PC-3 (cell line): Measurements from ENCODE around the gene TTC34. TPM values are rescaled to one million over a fixed set of nuclear protein-coding genes. Genes with fewer than 3 reads are reported as not detected.

Experiments used
- ATAC-seq: fragments of 200-7000 bp; cut with Tn5 transposase; 2 replicates; pipeline ENCODE4 v1.9.1; 2020; ENCODE audit warnings: mild to moderate bottlenecking, moderate library complexity
- BruUV-seq: library from RNA; stranded (reverse); fragments of 400-500 nt; replicated peaks from 2 replicates; lab custom pipeline; 2021; lab: Mats Ljungman, UMichigan
- CTCF ChIA-PET: fragments of 300-600 bp; sonication (Branson Sonifier 250); formaldehyde crosslinking; loops from one replicate; lab custom pipeline; 2022; ENCODE audit warnings: antibody characterized with exemption; lab: Charles Lee
- POLR2A ChIA-PET: fragments of 300-600 bp; sonication (Branson Sonifier 250); formaldehyde crosslinking; loops from one replicate; lab custom pipeline; 2022; ENCODE audit warnings: antibody characterized with exemption; ENCODE audit not compliant: unreplicated experiment; lab: Charles Lee
- DNase-seq: peaks from one replicate; pipeline ENCODE4 v3.0.0-alpha.2; 2015
- H2AFZ ChIP-seq: fragments of 300-600 bp; sonication (generic); 2 replicates; pipeline ENCODE4 v1.6.0; 2016; ENCODE audit warnings: antibody characterized with exemption, low read length
- H3F3A ChIP-seq: fragments of 300-600 bp; sonication (generic); one replicate; pipeline ENCODE4 v1.6.0; 2017; ENCODE audit warnings: antibody characterized with exemption, low read length, control low read depth, mild to moderate bottlenecking; ENCODE audit not compliant: unreplicated experiment
- H3K27ac ChIP-seq: fragments of 300-600 bp; sonication (generic); 2 replicates; pipeline ENCODE4 v1.5.1; 2016; ENCODE audit warnings: mild to moderate bottlenecking, low read length
- H3K27me3 ChIP-seq: fragments of 300-600 bp; sonication (generic); 2 replicates; pipeline ENCODE4 v1.6.1; 2016; ENCODE audit warnings: low read length, mixed read lengths
- H3K36me3 ChIP-seq: fragments of 300-600 bp; sonication (generic); 2 replicates; pipeline ENCODE4 v1.6.1; 2016; ENCODE audit warnings: low read depth, mixed run types, low read length, mixed read lengths
- H3K4me1 ChIP-seq: fragments of 300-600 bp; sonication (generic); 2 replicates; pipeline ENCODE4 v1.5.1; 2016; ENCODE audit warnings: low read length; ENCODE audit not compliant: insufficient read depth
- H3K4me2 ChIP-seq: fragments of 300-600 bp; sonication (generic); 2 replicates; pipeline ENCODE4 v1.6.0; 2016; ENCODE audit warnings: low read length
- H3K4me3 ChIP-seq: fragments of 300-600 bp; sonication (generic); 2 replicates; pipeline ENCODE4 v1.5.1; 2016; ENCODE audit warnings: mild to moderate bottlenecking, low read length, mixed read lengths
- H3K79me2 ChIP-seq: fragments of 300-600 bp; sonication (generic); 2 replicates; pipeline ENCODE4 v1.6.1; 2017; ENCODE audit warnings: low read length, mixed read lengths
- H3K9ac ChIP-seq: fragments of 300-600 bp; sonication (generic); 2 replicates; pipeline ENCODE4 v1.6.0; 2016; ENCODE audit warnings: mild to moderate bottlenecking, low read length
- H3K9me2 ChIP-seq: fragments of 300-600 bp; sonication (generic); replicated peaks from 2 replicates; pipeline ENCODE4 v1.6.1; 2016; ENCODE audit warnings: mixed run types, low read length, mixed read lengths
- H3K9me3 ChIP-seq: fragments of 300-600 bp; sonication (generic); 2 replicates; pipeline ENCODE4 v1.6.1; 2016; ENCODE audit warnings: low read length, mixed read lengths
- H4K20me1 ChIP-seq: fragments of 300-600 bp; sonication (generic); 2 replicates; pipeline ENCODE4 v1.6.1; 2016; ENCODE audit warnings: low read length, mixed read lengths
- CTCF ChIP-seq: fragments of 300-600 bp; sonication (generic); conservative IDR thresholded peaks from 2 replicates; pipeline ENCODE4 v1.5.1; 2017; ENCODE audit warnings: antibody characterized with exemption, low read depth, mild to moderate bottlenecking, low read length
- EZH2 ChIP-seq: fragments of 300-600 bp; sonication (generic); IDR thresholded peaks from one replicate; pipeline ENCODE4 v1.6.1; 2017; ENCODE audit warnings: antibody characterized with exemption, mild to moderate bottlenecking, low read length; ENCODE audit not compliant: unreplicated experiment
- EZH2phosphoT487 ChIP-seq: fragments of 300-600 bp; sonication (generic); IDR thresholded peaks from 2 replicates; pipeline ENCODE4 v1.6.1; 2018; ENCODE audit warnings: mild to moderate bottlenecking, antibody characterized with exemption, low read length, borderline replicate concordance
- intact Hi-C: fragments of 100-400 bp; cut with micrococcal nuclease; formaldehyde crosslinking; loops from 2 replicates; pipeline ENCODE4 v1.9.0; 2023
- total RNA-seq: library from RNA; depleted of rRNA; stranded (reverse); fragments of >200 nt; gene quantifications from 2 replicates; pipeline ENCODE4 v1.2.3, GENCODE V29; 2014

TTC34 gene
- total RNA-seq, 1 experiment from 2014 or later, result 0.11 TPM

GRCh38 chr1:2598329-2598931 is 203.1 kb downstream of the TTC34 start:
- Histone ChIP-seq H3K9me3 (peaks cover 6% of the 10 kb centered on the region; the same call in 1 of the 2 replicates), H4K20me1 (no peaks in the 10 kb centered on the region), H3K27me3 (peaks cover 3% of the 10 kb centered on the region; the same call in 1 of the 2 replicates), H3K36me3 (no peaks in the 10 kb centered on the region), H3F3A (no peaks in the 10 kb centered on the region), H3K4me2 (no peak overlapping the region), H3K27ac (no peak overlapping the region), H3K4me3 (no peak overlapping the region), H3K79me2 (no peaks in the 10 kb centered on the region), H3K9ac (no peak overlapping the region), H3K9me2 (no peaks in the 10 kb centered on the region), H2AFZ (no peak overlapping the region), H3K4me1 (no peaks in the 10 kb centered on the region)
- ChIA-PET CTCF (no interaction called here), POLR2A (no interaction called here)
- no peak for ATAC-seq
- intact Hi-C loops, result no loop called here
- no peak for DNase-seq
- BruUV-seq, result no TSS peak
- no peak for TF ChIP-seq CTCF
- TF ChIP-seq EZH2phosphoT487, result no peak
- TF ChIP-seq EZH2, result no peak

- intact Hi-C loops, result no loop called here
- Histone ChIP-seq H3K9ac (no peak overlapping the region), H3K4me3 (no peak overlapping the region), H3K4me1 (no peaks in the 10 kb centered on the region), H2AFZ (no peak overlapping the region), H3F3A (no peaks in the 10 kb centered on the region), H3K9me3 (peaks cover 6% of the 10 kb centered on the region; the same call in 1 of the 2 replicates), H3K36me3 (no peaks in the 10 kb centered on the region), H3K27me3 (peaks cover 3% of the 10 kb centered on the region; the same call in 1 of the 2 replicates), H3K27ac (no peak overlapping the region), H3K4me2 (no peak overlapping the region), H4K20me1 (no peaks in the 10 kb centered on the region), H3K9me2 (no peaks in the 10 kb centered on the region), H3K79me2 (no peaks in the 10 kb centered on the region)
- POLR2A ChIA-PET, result no interaction called here
- TF ChIP-seq EZH2phosphoT487 (no peak), CTCF (no peak), EZH2 (no peak)
- ATAC-seq (no peak), DNase-seq (no peak)
- CTCF ChIA-PET, result no interaction called here
- no TSS peak for BruUV-seq
Observed at GRCh38 chr1:2597441-2598328, 203.8 kb downstream of the TTC34 start.
